DOHH2 (cell line): ENCODE results near the gene IL16.

Experiments
- EZH2phosphoT487 ChIP-seq: fragments of 200-600 bp; sonication (generic); IDR thresholded peaks from 2 replicates; pipeline ENCODE4 v1.6.1; 2017; ENCODE audit warnings: borderline replicate concordance, mild to moderate bottlenecking, antibody characterized with exemption, low read length, moderate library complexity, mixed read lengths
- TF ChIP-seq, protein P1 (sequence below): fragments of 200-600 bp; sonication (generic); IDR thresholded peaks from one replicate; pipeline ENCODE4 v1.5.1; 2014; ENCODE audit warnings: antibody characterized with exemption, mild to moderate bottlenecking, low read depth, low read length; ENCODE audit not compliant: poor library complexity, severe bottlenecking

DNA sequence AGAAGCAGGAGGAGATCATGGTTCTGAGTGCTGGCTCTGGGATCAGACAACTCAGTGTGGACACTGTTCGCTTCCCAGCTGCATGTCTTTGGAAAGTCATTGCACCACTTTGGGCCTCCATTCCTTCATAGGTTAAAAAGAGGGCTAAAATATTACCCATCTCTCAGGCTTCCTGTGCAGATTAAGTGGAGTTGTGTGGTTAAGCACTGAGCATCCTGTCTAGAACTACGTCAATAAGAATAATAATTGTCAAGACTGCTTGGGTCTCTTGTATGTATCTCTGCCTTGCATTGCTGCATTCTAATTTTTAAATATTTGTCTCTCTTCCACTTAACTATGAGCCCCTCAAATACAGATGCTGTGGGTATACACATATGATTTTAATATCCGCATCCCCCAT, 40.4 kb upstream of the IL16 start:
- TF ChIP-seq, protein P1, sequence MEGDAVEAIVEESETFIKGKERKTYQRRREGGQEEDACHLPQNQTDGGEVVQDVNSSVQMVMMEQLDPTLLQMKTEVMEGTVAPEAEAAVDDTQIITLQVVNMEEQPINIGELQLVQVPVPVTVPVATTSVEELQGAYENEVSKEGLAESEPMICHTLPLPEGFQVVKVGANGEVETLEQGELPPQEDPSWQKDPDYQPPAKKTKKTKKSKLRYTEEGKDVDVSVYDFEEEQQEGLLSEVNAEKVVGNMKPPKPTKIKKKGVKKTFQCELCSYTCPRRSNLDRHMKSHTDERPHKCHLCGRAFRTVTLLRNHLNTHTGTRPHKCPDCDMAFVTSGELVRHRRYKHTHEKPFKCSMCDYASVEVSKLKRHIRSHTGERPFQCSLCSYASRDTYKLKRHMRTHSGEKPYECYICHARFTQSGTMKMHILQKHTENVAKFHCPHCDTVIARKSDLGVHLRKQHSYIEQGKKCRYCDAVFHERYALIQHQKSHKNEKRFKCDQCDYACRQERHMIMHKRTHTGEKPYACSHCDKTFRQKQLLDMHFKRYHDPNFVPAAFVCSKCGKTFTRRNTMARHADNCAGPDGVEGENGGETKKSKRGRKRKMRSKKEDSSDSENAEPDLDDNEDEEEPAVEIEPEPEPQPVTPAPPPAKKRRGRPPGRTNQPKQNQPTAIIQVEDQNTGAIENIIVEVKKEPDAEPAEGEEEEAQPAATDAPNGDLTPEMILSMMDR, result no peak
- TF ChIP-seq EZH2phosphoT487, result no peak
